ENCODE results near the gene SLC12A7. TPM values are rescaled to one million over a fixed set of nuclear protein-coding genes. Genes with fewer than 3 reads are reported as not detected.

Gene SLC12A7
- total RNA-seq, 1 experiment from 2014 or later: 6.3 TPM

- no TSS peak for BruUV-seq (replicated peaks)
- H3K9me3 Mint-ChIP-seq (ENCODE audit: unreplicated experiment): no peaks in the 10 kb centered on the region
- no peaks in the 10 kb centered on the region for H3K36me3 Mint-ChIP-seq (ENCODE audit: insufficient read depth, unreplicated experiment)
- intact Hi-C loops (cut with micrococcal nuclease): no loop called here
- H3K27ac Mint-ChIP-seq (ENCODE audit: low read depth, unreplicated experiment): no peak overlapping the region
- ChIA-PET CTCF (interaction anchor here (0.6 to 0.7 kb wide), 2 partner anchors 106 to 303 kb away, joined by 3 read pairs; partner anchors contain the start of gene SLC12A7), POLR2A (interaction anchor here (0.6 to 1.0 kb wide), 3 partner anchors 9 to 323 kb away, joined by 3 read pairs; no protein-coding TSS in a partner anchor)
- H3K4me3 Mint-ChIP-seq (ENCODE audit: unreplicated experiment): no peak overlapping the region
- H3K4me1 Mint-ChIP-seq (ENCODE audit: insufficient read depth, unreplicated experiment): peaks cover 19% of the 10 kb centered on the region
- TF ChIP-seq CTCF (IDR thresholded peaks at IDR 0.05; ENCODE audit: unreplicated experiment): no peak
- H3K27me3 Mint-ChIP-seq (ENCODE audit: insufficient read depth, unreplicated experiment): peaks cover 47% of the 10 kb centered on the region
- DNase-seq (ENCODE audit: unreplicated experiment): no peak
Observed at GRCh38 chr5:1005904-1006655, 105.8 kb downstream of the SLC12A7 start.

GRCh38 chr5:1005249-1005851 is 106.5 kb downstream of the SLC12A7 start:
- intact Hi-C loops (cut with micrococcal nuclease): no loop called here
- peaks cover 46% of the 10 kb centered on the region for H3K27me3 Mint-ChIP-seq (ENCODE audit: insufficient read depth, unreplicated experiment)
- ChIA-PET POLR2A (interaction anchor here (0.7 to 1.0 kb wide), 2 partner anchors 14 to 494 kb away, joined by 3 read pairs; no protein-coding TSS in a partner anchor), CTCF (no interaction called here)
- no TSS peak for BruUV-seq (replicated peaks)
- no peaks in the 10 kb centered on the region for H3K9me3 Mint-ChIP-seq (ENCODE audit: unreplicated experiment)
- peaks cover 19% of the 10 kb centered on the region for H3K4me1 Mint-ChIP-seq (ENCODE audit: insufficient read depth, unreplicated experiment)
- H3K27ac Mint-ChIP-seq (ENCODE audit: low read depth, unreplicated experiment): no peak overlapping the region
- DNase-seq (ENCODE audit: unreplicated experiment): no peak
- no peaks in the 10 kb centered on the region for H3K36me3 Mint-ChIP-seq (ENCODE audit: insufficient read depth, unreplicated experiment)
- H3K4me3 Mint-ChIP-seq (ENCODE audit: unreplicated experiment): no peak overlapping the region
- TF ChIP-seq CTCF (IDR thresholded peaks at IDR 0.05; ENCODE audit: unreplicated experiment): no peak

- no peak for DNase-seq (ENCODE audit: unreplicated experiment)
- peaks cover 46% of the 10 kb centered on the region for H3K27me3 Mint-ChIP-seq (ENCODE audit: insufficient read depth, unreplicated experiment)
- no peak overlapping the region for H3K27ac Mint-ChIP-seq (ENCODE audit: low read depth, unreplicated experiment)
- intact Hi-C loops (cut with micrococcal nuclease): loop anchor here (5.0 kb wide), 1 partner anchor 163 kb away; no protein-coding TSS in a partner anchor
- BruUV-seq (replicated peaks): no TSS peak
- CTCF ChIA-PET: no interaction called here
- peaks cover 19% of the 10 kb centered on the region for H3K4me1 Mint-ChIP-seq (ENCODE audit: insufficient read depth, unreplicated experiment)
- TF ChIP-seq CTCF (IDR thresholded peaks at IDR 0.05; ENCODE audit: unreplicated experiment): peak; percentile 17
- H3K4me3 Mint-ChIP-seq (ENCODE audit: unreplicated experiment): peak overlapping the region; percentile 64
- POLR2A ChIA-PET: interaction anchor here (0.7 kb wide), 1 partner anchor 495 kb away, joined by 3 read pairs; no protein-coding TSS in a partner anchor
- no peaks in the 10 kb centered on the region for H3K36me3 Mint-ChIP-seq (ENCODE audit: insufficient read depth, unreplicated experiment)
- H3K9me3 Mint-ChIP-seq (ENCODE audit: unreplicated experiment): no peaks in the 10 kb centered on the region
Observed at GRCh38 chr5:1004461-1005248, 107.2 kb downstream of the SLC12A7 start.

Data from MCF 10A (cell line).